Tibial nerve (tissue), 4 donors: ENCODE measurements around the gene GRIN1. TPM values are rescaled to one million over a fixed set of nuclear protein-coding genes. Genes with fewer than 3 reads are reported as not detected.

ENCODE experiments used
- DNase-seq, 2 donors: peaks; one replicate each; pipeline ENCODE4 v3.0.0-alpha.2; 2019; ENCODE audit warnings: low spot score in 2 of 2
- H3K27ac ChIP-seq, 4 donors: fragments of 200-600 bp; sonication (generic) in 3 of 4; one replicate each; pipeline ENCODE4 v1.5.1; 2017 to 2019; ENCODE audit warnings: mild to moderate bottlenecking in 1 of 4
- H3K27me3 ChIP-seq, 2 donors: fragments of 200-600 bp; sonication (generic) in 1 of 2; one replicate each; pipeline versions ENCODE4 v1.5.1 to v1.6.0; 2017 to 2019
- H3K36me3 ChIP-seq, 3 donors: fragments of 200-600 bp; sonication (generic); one replicate each; pipeline ENCODE4 v1.5.1; 2018 to 2019
- H3K4me1 ChIP-seq, 4 donors: fragments of 200-600 bp; sonication (generic) in 3 of 4; one replicate each; pipeline ENCODE4 v1.5.1; 2017 to 2019
- H3K4me3 ChIP-seq, 4 donors: fragments of 200-600 bp; sonication (generic) in 3 of 4; one replicate each; pipeline ENCODE4 v1.5.1; 2017 to 2019; ENCODE audit warnings: mild to moderate bottlenecking in 1 of 4, moderate library complexity in 1 of 4
- H3K9me3 ChIP-seq, 4 donors: fragments of 200-600 bp; sonication (generic) in 3 of 4; one replicate each; pipeline ENCODE4 v1.5.1; 2017 to 2019
- EP300 ChIP-seq, 2 donors: sonication (generic); formaldehyde crosslinking; IDR thresholded peaks; one replicate each; pipeline ENCODE4 v1.6.1; 2017; ENCODE audit warnings: antibody characterized with exemption in 2 of 2, mild to moderate bottlenecking in 1 of 2
- POLR2A ChIP-seq, 2 donors: fragments of 450-650 bp; IDR thresholded peaks; one replicate each; pipeline ENCODE4 v1.6.1; 2017; ENCODE audit warnings: antibody characterized with exemption in 2 of 2, mild to moderate bottlenecking in 2 of 2, moderate library complexity in 2 of 2
- WGBS, 2 donors: methylation state at CpG; one replicate each; pipeline ENCODE4 v1.1.5; 2018; 5-methylcytosine and 5-hydroxymethylcytosine counted together
- total RNA-seq, 4 donors: library from RNA; depleted of rRNA; stranded (reverse); fragments of >200 nt; gene quantifications; one replicate each; pipeline ENCODE4 v1.1.0, GENCODE V29; 2016
- TF ChIP-seq, protein P1 (sequence below), 5 experiments: fragments of 200-600 bp in 3 of 5; fragments of 450-650 bp in 2 of 5; sonication (generic) in 3 of 5; IDR thresholded peaks; one replicate each; pipeline ENCODE4 v1.5.1; 2016 to 2019; ENCODE audit warnings: antibody characterized with exemption in 5 of 5, mild to moderate bottlenecking in 3 of 5, moderate library complexity in 2 of 5

Gene GRIN1
- total RNA-seq, 4 donors from 2014 or later = 0.21 TPM; not detected in 3

GRCh38 chr9:137176302-137177182 lies 37.6 kb downstream of the GRIN1 start:
- H3K4me1 ChIP-seq = peaks cover 0 to 8% (median 0%) of the 10 kb centered on the region in 4 donors
- no peak for TF ChIP-seq POLR2A (IDR thresholded peaks at IDR 0.05)
- no peak for TF ChIP-seq EP300 (IDR thresholded peaks at IDR 0.05)
- TF ChIP-seq, protein P1, sequence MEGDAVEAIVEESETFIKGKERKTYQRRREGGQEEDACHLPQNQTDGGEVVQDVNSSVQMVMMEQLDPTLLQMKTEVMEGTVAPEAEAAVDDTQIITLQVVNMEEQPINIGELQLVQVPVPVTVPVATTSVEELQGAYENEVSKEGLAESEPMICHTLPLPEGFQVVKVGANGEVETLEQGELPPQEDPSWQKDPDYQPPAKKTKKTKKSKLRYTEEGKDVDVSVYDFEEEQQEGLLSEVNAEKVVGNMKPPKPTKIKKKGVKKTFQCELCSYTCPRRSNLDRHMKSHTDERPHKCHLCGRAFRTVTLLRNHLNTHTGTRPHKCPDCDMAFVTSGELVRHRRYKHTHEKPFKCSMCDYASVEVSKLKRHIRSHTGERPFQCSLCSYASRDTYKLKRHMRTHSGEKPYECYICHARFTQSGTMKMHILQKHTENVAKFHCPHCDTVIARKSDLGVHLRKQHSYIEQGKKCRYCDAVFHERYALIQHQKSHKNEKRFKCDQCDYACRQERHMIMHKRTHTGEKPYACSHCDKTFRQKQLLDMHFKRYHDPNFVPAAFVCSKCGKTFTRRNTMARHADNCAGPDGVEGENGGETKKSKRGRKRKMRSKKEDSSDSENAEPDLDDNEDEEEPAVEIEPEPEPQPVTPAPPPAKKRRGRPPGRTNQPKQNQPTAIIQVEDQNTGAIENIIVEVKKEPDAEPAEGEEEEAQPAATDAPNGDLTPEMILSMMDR (IDR thresholded peaks at IDR 0.05) = peak; percentile 12 to 40 (median 26)
- H3K27ac ChIP-seq = no peak overlapping the region
- peaks cover 3 to 48% (median 24%) of the 10 kb centered on the region in 3 donors for H3K36me3 ChIP-seq
- no peak for DNase-seq
- H3K4me3 ChIP-seq = no peak overlapping the region
- WGBS, 2 donors = 51 to 61% methylated on average over 16 to 17 of the region's 17 CpGs
- peaks cover 0 to under 1% of the 10 kb centered on the region in 2 donors for H3K27me3 ChIP-seq
- no peaks in the 10 kb centered on the region for H3K9me3 ChIP-seq

GRCh38 chr9:137178201-137178938 lies 39.4 kb downstream of the GRIN1 start:
- DNase-seq = no peak
- H3K4me1 ChIP-seq = peaks cover 0 to 8% (median 0%) of the 10 kb centered on the region in 4 donors
- 76 to 81% methylated on average over 15 to 21 of the region's 23 CpGs for WGBS, 2 donors
- no peaks in the 10 kb centered on the region for H3K27me3 ChIP-seq
- H3K4me3 ChIP-seq = no peak overlapping the region
- no peak overlapping the region for H3K27ac ChIP-seq
- H3K9me3 ChIP-seq = no peaks in the 10 kb centered on the region
- H3K36me3 ChIP-seq = peaks cover 3 to 66% (median 42%) of the 10 kb centered on the region in 3 donors
- TF ChIP-seq EP300 (IDR thresholded peaks at IDR 0.05) (no peak), POLR2A (IDR thresholded peaks at IDR 0.05) (no peak)
- TF ChIP-seq, protein P1 (IDR thresholded peaks at IDR 0.05) = no peak

DNA sequence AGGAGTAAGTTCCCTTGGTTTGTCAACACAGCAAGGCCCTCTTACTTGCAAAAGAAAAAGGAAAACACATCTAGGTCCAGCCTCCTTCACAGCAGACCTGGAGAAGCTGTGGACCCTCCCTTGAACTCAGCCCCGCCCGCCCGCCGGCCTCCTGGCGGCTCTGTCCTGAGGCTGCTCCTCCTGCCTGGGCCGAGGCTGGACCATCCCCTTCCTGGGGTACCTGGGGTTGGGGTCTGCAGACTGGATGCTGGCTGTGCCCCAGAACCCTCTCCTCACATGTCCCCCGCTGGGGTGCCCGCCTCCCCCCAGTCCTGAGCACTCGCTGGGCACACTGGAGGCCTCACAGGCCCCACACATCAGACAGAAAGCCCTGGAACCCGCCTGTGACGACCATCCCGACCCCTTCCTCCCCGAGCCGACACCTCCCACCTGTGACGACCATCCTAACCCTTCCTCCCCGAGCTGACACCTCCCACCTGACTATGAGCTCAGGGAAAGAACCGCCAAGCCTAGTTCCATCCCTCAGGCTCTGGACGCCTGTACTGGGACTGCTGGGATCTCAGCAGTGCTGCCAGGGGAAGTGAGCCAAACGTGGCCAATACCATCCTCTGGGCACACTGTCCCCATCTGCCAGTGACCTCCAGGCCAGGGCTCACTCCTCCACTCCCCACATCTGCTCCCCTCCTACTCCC lies 40.1 kb downstream of the GRIN1 start:
- WGBS, 2 donors = 90% methylated on average over 19 of the region's 19 CpGs
- Histone ChIP-seq H3K4me3 (no peak overlapping the region), H3K9me3 (no peaks in the 10 kb centered on the region), H3K27ac (no peak overlapping the region), H3K4me1 (peaks cover 0 to 8% (median 0%) of the 10 kb centered on the region in 4 donors), H3K27me3 (no peaks in the 10 kb centered on the region), H3K36me3 (peaks cover 3 to 73% (median 48%) of the 10 kb centered on the region in 3 donors)
- no peak for DNase-seq
- no peak for TF ChIP-seq POLR2A (IDR thresholded peaks at IDR 0.05)
- no peak for TF ChIP-seq EP300 (IDR thresholded peaks at IDR 0.05)
- TF ChIP-seq, protein P1 (IDR thresholded peaks at IDR 0.05) = no peak

DNA sequence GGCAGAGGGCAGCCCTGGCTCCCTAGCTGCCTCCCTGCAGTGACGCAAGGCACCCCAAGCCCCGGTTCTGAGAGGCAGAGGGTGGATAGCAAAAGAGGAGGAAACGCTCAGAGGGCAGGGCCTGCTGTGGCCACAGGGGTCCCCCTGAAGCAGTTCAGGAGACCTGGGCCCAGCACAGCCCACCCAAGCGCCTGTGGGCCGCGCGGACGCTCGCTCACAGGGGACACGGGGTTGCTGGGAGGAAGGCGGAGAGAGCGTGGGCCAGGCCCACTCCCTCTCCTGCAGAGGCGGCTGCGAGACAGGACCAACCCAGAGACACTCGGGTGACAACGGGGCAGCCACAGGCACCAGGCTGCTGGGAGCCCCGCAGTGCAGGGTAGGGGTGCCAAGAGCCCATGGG lies 40.8 kb downstream of the GRIN1 start:
- peaks cover 3 to 80% (median 55%) of the 10 kb centered on the region in 3 donors for H3K36me3 ChIP-seq
- TF ChIP-seq, protein P1 (IDR thresholded peaks at IDR 0.05) = no peak
- TF ChIP-seq POLR2A (IDR thresholded peaks at IDR 0.05) (no peak), EP300 (IDR thresholded peaks at IDR 0.05) (no peak)
- peaks cover 0 to 11% (median 0%) of the 10 kb centered on the region in 4 donors for H3K4me1 ChIP-seq
- no peaks in the 10 kb centered on the region for H3K9me3 ChIP-seq
- H3K27me3 ChIP-seq = no peaks in the 10 kb centered on the region
- no peak overlapping the region for H3K4me3 ChIP-seq
- 89 to 97% methylated on average over 7 to 17 of the region's 17 CpGs for WGBS, 2 donors
- no peak for DNase-seq
- H3K27ac ChIP-seq = no peak overlapping the region
